GDM1 (cell line): ENCODE results near the gene EVI5.

Source experiments
- DNase-seq: peaks from one replicate; lab custom pipeline; 2025; lab: John Stamatoyannopoulos, UW

The EVI5 gene

DNA sequence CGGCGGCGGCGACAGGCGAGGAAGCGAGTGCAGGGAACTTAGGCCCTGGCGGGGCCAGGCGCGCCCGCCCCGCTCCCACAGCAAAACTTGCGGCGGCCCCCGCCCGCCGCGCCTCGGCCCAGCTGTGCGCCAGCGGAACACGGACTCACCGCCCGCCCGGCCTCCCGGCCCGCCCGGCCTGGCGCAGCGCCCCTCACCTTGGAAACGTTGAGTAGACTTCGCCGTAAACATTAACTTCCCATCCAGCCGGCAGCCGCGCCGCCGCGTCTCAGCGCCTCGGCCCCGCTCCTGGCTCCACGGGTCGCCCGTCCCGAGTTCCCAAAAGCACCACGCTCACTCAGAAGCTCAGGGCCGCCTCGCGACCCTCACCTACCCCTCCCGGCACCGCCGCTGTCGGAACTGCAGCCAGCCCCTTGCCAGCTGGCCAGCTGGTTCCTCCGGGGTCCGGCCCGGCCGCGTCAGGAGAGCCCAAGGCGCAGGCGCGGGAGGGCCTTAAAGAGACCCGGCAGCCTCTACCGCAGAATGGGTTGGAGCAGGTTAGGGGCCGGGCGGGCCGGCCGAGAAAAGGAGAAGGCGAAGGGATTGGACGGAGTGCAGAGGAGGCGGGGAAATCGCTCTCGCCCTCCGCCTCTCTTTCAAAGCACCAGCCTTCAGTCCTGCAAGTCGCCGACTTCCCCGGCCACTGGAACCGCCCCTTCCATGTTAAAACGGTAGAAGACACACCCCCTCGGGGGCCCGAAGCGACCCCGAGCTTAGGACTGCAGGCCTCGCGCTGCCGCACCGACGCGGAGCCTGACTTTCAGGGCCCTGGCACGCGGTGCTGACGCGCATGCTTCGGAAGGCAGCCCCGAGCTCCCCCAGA, at the start of gene EVI5:
Gene EVI5 (minus strand): TSS at position 470 of the 862 bp plus-strand sequence. CDS start 48,562 bp downstream, outside the sequence.
- peak; percentile 92 for DNase-seq

DNA sequence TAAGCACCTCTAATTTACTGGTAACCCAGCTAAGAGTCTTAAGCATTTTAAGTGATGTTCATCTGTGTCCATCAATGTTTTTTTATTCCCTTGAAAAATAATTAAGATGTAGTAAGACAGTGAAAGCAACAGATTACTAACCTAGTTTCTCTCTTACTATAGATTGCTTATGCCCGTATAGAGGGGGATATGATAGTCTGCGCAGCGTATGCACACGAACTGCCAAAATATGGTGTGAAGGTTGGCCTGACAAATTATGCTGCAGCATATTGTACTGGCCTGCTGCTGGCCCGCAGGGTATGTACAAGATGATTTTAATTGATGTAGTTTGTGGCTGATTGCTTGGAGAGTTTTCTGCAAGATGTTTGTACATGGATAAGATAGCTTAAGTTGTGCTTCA, 49.7 kb upstream of the EVI5 start:
- no peak for DNase-seq

- DNase-seq: no peak
Observed at GRCh38 chr1:92833840-92834239, 48.9 kb upstream of the EVI5 start.

- DNase-seq: no peak
Observed at GRCh38 chr1:92832537-92833114, 47.7 kb upstream of the EVI5 start.

DNA sequence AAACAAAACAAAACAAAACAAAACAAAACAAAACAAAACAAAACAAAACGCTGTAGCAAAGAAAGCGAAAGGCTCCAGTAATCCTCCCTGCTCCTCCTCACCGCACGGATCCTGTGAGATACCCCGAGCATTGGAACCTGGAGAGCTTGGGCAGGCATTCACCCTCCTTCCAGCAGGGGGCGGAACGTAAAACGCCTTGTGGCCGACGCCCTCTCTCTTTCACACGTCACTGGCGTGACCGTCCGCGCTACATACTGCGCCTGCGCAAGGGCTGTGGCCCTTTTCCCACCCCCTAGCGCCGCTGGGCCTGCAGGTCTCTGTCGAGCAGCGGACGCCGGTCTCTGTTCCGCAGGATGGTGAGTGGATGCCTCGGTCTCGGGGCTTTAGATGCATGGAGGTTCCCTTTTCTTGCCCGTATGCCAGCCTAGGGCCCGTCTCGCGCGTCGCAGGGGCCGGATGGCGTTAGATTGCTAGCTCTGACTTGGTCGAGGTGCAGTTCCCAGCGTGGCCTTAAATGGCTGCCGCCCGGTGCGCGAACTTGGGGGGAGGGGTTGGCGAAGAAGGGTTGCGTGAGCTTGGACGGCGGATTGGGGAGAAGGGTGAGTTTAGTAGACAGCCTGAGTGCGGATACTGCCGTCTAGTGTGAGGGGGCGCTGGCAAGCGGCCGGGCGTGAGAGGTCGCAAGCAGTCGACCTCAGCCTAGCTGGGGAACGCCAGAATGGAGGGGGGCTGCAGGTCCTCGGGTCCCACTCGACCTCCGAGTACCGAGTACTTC, 47.0 kb upstream of the EVI5 start, which contains the start of gene RPL5:
Gene RPL5 (plus strand): TSS at position 279 of the 775 bp plus-strand sequence. CDS start 75 bp downstream, at position 354.
- DNase-seq: peak; percentile 97

GRCh38 chr1:92831368-92831761, 46.5 kb upstream of the EVI5 start:
- DNase-seq: no peak

- no peak for DNase-seq
Observed at GRCh38 chr1:92826792-92827191, 41.9 kb upstream of the EVI5 start.

DNA sequence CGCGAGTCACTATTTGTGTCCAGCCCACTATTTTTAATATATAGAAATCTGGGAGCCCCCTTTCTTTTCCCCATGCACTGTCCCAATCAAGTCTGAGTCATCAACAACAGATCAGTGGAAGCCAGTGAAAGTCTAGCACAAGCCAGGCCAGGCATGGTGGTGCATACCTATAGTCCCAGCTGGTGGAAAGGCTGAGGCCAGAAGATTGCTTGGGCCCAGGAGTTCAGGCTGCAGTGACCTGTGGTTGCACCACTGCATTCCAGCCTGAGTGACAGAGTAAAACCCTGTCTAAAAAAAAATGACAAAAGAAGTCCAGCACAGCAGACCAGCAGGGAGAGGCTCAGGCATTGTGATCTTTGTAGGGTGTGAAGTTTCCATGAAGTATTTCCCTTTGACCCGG, 38.0 kb upstream of the EVI5 start:
- no peak for DNase-seq

GRCh38 chr1:92820551-92820950, 35.6 kb upstream of the EVI5 start:
- DNase-seq: no peak

DNA sequence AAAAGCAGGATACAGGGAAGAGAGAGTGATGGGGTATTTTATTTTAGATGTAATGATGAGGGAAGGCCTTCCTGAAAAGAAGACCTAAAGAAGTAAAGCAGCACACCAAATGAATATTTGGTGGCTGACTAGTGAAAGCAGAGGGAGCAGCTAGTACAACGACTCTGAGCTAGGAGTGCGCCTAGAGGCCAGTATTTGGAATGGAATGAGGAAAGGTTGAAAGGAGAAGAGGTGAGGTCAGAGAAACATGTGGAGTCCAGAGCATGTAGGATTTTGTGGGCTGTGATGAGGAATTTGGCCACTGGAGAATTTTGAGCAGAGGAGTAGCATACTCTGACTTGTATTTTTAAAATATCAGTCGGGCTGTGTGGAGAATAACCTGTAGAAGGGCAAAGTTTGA, 35.1 kb upstream of the EVI5 start:
- DNase-seq: no peak

GRCh38 chr1:92817986-92818764, 33.3 kb upstream of the EVI5 start:
- no peak for DNase-seq

- no peak for DNase-seq
Observed at GRCh38 chr1:92817137-92817697, 32.3 kb upstream of the EVI5 start.

DNA sequence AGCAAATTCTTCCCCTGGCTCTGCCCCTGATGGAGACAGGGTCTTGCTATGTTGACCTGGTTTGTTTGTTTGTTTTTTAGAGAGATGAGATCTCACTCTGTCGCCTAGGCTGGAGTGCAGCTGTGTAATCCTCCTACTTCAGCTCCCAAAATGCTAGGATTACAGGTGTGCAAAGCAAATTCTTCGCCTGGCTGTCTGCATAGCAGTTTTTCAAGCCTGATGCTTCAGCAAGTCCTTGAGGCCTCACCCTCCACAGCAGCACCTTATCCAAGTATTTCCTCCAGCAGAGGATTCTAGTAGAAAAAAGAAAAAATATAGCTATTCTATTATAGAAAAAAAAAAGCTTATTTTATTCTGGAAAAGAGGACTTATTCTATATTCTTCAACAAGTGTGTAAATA, 31.8 kb upstream of the EVI5 start:
- DNase-seq: no peak

- DNase-seq: no peak
Observed at GRCh38 chr1:92808381-92808780, 23.5 kb upstream of the EVI5 start.

DNA sequence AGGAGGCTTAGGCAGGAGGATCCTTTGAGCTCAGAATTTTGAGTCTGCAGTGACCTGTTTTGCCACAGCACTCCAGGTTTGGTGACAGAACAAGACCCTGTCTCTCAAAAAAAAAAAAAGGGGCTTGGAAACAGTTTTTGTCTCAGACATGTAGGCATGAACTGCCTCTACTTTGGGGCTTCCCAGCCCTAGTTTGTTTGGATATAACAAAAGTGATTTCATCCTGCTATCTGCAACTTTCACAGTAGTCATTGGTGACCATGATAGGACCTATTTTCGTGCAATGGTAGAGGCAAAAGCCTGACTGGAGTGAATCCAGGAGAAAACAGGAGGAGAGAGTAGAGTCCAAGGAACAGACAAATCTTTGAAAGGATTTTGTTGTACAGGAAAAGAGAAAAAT, 20.3 kb upstream of the EVI5 start:
- DNase-seq: no peak

- DNase-seq: no peak
Observed at GRCh38 chr1:92804721-92805201, 19.9 kb upstream of the EVI5 start.

- no peak for DNase-seq
Observed at GRCh38 chr1:92803140-92803887, 18.4 kb upstream of the EVI5 start.

- no peak for DNase-seq
Observed at GRCh38 chr1:92797961-92798360, 13.1 kb upstream of the EVI5 start.

- no peak for DNase-seq
Observed at GRCh38 chr1:92797297-92797696, 12.4 kb upstream of the EVI5 start.

GRCh38 chr1:92795166-92795565, 10.3 kb upstream of the EVI5 start:
- DNase-seq: no peak

- no peak for DNase-seq
Observed at GRCh38 chr1:92792340-92792782, 7.5 kb upstream of the EVI5 start.
